CD8-positive, alpha-beta memory T cell (primary cell): ENCODE data around the gene KCNC4. TPM values are rescaled to one million over a fixed set of nuclear protein-coding genes. Genes with fewer than 3 reads are reported as not detected.

Experiments
- CTCF ChIA-PET: fragments of 350-600 bp; sonication (Branson Sonifier 250); formaldehyde crosslinking; loops from one replicate; lab custom pipeline; 2021; ENCODE audit warnings: antibody characterized with exemption; lab: Charles Lee
- POLR2A ChIA-PET: fragments of 350-600 bp; sonication (Branson Sonifier 250); formaldehyde crosslinking; loops from one replicate; lab custom pipeline; 2021; ENCODE audit warnings: antibody characterized with exemption; lab: Charles Lee
- DNase-seq, 5 donors: peaks; one replicate each; pipeline versions ENCODE4 v3.0.0 to v3.0.0-alpha.2; 2020 to 2022; ENCODE audit warnings: mixed read lengths in 1 of 5
- H3K27ac ChIP-seq: one replicate; pipeline ENCODE4 v1.7.0; 2013; ENCODE audit warnings: low read depth, mild to moderate bottlenecking, low read length, moderate library complexity
- H3K27me3 ChIP-seq: 2 replicates; pipeline ENCODE4 v1.7.0; 2013; ENCODE audit warnings: low read length, mild to moderate bottlenecking; ENCODE audit not compliant: insufficient read depth, poor library complexity, severe bottlenecking
- H3K36me3 ChIP-seq: 2 replicates; pipeline ENCODE4 v1.7.0; 2013; ENCODE audit warnings: mild to moderate bottlenecking, low read length, moderate library complexity; ENCODE audit not compliant: insufficient read depth
- H3K4me1 ChIP-seq: 2 replicates; pipeline ENCODE4 v1.7.0; 2013; ENCODE audit warnings: mild to moderate bottlenecking, low read length, moderate library complexity; ENCODE audit not compliant: insufficient read depth
- H3K4me3 ChIP-seq: 2 replicates; pipeline ENCODE4 v1.7.0; 2013; ENCODE audit warnings: mild to moderate bottlenecking, low read length
- H3K9me3 ChIP-seq: 2 replicates; pipeline ENCODE4 v1.7.0; 2013; ENCODE audit warnings: mild to moderate bottlenecking, low read length
- H3K27ac Mint-ChIP-seq, 8 donors: one replicate each; pipeline ENCODE4 v1.8.0; 2020 to 2021; ENCODE audit warnings: mixed read lengths in 8 of 8, mild to moderate bottlenecking in 6 of 8, inconsistent platforms in 3 of 8, moderate library complexity in 3 of 8
- H3K27me3 Mint-ChIP-seq, 2 donors: one replicate each; pipeline ENCODE4 v1.8.0; 2020 to 2021; ENCODE audit warnings: mixed read lengths in 2 of 2, mild to moderate bottlenecking in 1 of 2, moderate library complexity in 1 of 2
- H3K36me3 Mint-ChIP-seq, 3 donors: one replicate each; pipeline ENCODE4 v1.8.0; 2020 to 2021; ENCODE audit warnings: mixed read lengths in 3 of 3, inconsistent platforms in 1 of 3, mild to moderate bottlenecking in 1 of 3
- H3K4me1 Mint-ChIP-seq, 3 donors: one replicate each; pipeline ENCODE4 v1.8.0; 2020 to 2021; ENCODE audit warnings: mixed read lengths in 3 of 3, inconsistent platforms in 1 of 3, mild to moderate bottlenecking in 1 of 3
- H3K4me3 Mint-ChIP-seq, 7 donors: one replicate each; pipeline ENCODE4 v1.8.0; 2020 to 2021; ENCODE audit warnings: mixed read lengths in 7 of 7, mild to moderate bottlenecking in 6 of 7, moderate library complexity in 4 of 7, inconsistent platforms in 2 of 7
- H3K9me3 Mint-ChIP-seq, 5 donors: one replicate each; pipeline ENCODE4 v1.8.0; 2020 to 2022; ENCODE audit warnings: mixed read lengths in 5 of 5, mild to moderate bottlenecking in 3 of 5, moderate library complexity in 2 of 5, inconsistent platforms in 1 of 5
- polyA plus RNA-seq: library from polyadenylated mRNA; unstranded; fragments of 300-500 nt; fragmentation: Illumina TruSeq; gene quantifications from one replicate; pipeline ENCODE4 v1.2.3, GENCODE V29; 2021
- total RNA-seq, 2 experiments: library from RNA; stranded (reverse); gene quantifications; one replicate each; pipeline ENCODE4 v1.2.3, GENCODE V29; 2021

Gene KCNC4
- total and polyA plus RNA-seq, 3 experiments from 2014 or later, result 2.0 to 8.4 (median 6.4) TPM

- H3K4me3 Mint-ChIP-seq, result no peak overlapping the region
Observed at GRCh38 chr1:110201157-110201825, 8.8 kb upstream of the KCNC4 start.

DNA sequence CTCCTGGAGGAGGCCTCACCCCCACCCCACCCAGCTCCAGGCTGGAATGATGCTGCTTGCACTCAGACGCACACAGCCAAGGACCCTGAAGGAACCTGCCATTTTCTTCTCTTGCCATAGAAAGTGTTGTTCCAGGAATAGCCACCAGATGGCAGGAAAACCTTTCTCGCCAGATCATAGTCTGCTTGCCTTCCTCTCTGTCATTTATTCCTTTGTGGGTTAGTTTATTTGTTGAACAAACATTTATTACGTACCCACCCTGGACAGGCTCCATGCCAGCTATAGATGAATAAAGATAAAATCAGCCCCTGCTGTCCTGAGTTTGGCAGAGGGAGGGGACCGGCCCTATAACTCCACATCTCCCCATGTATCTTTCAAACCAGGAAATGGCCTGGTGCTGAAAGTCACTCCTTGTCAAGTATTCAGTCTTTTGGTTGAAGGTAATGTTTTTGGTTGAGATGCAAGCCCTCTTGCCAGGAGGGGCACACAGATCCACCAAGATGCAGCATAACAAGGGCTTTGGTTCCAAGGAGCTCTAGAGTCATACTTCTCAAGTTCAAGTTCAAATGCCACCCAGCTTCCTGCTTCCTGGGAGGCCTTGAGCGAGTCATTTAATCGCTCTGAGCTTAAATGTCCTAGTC lies 7.0 kb upstream of the KCNC4 start:
- no peaks in the 10 kb centered on the region for H3K9me3 ChIP-seq
- ChIA-PET CTCF (interaction anchor here (0.7 to 14.4 kb wide), 31 partner anchors 9 to 293 kb away, joined by 3 to 438 read pairs (median 4); no protein-coding TSS in a partner anchor), POLR2A (interaction anchor here (0.7 to 1.3 kb wide), 3 partner anchors 136 to 293 kb away, joined by 3 to 9 read pairs (median 5); partner anchors contain the start of gene RBM15)
- Mint-ChIP-seq H3K36me3 (no peaks in the 10 kb centered on the region), H3K27ac (peak overlapping the region; percentile 14 to 86 (median 74)), H3K4me1 (peaks cover 14 to 26% (median 24%) of the 10 kb centered on the region in 3 donors), H3K4me3 (peak overlapping the region in 1 of 7 donors; percentile 32), H3K9me3 (no peaks in the 10 kb centered on the region), H3K27me3 (peaks cover 0 to 2% of the 10 kb centered on the region in 2 donors)
- peak; percentile 38 to 75 (median 67) for DNase-seq
- H3K4me3 ChIP-seq, result no peak overlapping the region
- H3K27ac ChIP-seq, result no peak overlapping the region
- H3K36me3 ChIP-seq, result no peaks in the 10 kb centered on the region
- peaks cover 20% of the 10 kb centered on the region for H3K4me1 ChIP-seq
- no peaks in the 10 kb centered on the region for H3K27me3 ChIP-seq

More at GRCh38 chr1:110201157-110201825, 8.8 kb upstream of the KCNC4 start:
- no peaks in the 10 kb centered on the region for H3K27me3 Mint-ChIP-seq
- Histone ChIP-seq H3K4me3 (no peak overlapping the region), H3K27me3 (no peaks in the 10 kb centered on the region), H3K4me1 (peaks cover 13% of the 10 kb centered on the region), H3K36me3 (no peaks in the 10 kb centered on the region), H3K27ac (no peak overlapping the region), H3K9me3 (no peaks in the 10 kb centered on the region)
- H3K27ac Mint-ChIP-seq, result no peak overlapping the region
- H3K9me3 Mint-ChIP-seq, result no peaks in the 10 kb centered on the region
- peaks cover 9 to 15% (median 12%) of the 10 kb centered on the region in 3 donors for H3K4me1 Mint-ChIP-seq
- CTCF ChIA-PET, result interaction anchor here (0.7 to 14.4 kb wide), 7 partner anchors 102 to 295 kb away, joined by 3 to 438 read pairs (median 7); no protein-coding TSS in a partner anchor
- POLR2A ChIA-PET, result no interaction called here
- DNase-seq, result no peak
- H3K36me3 Mint-ChIP-seq, result no peaks in the 10 kb centered on the region

DNA sequence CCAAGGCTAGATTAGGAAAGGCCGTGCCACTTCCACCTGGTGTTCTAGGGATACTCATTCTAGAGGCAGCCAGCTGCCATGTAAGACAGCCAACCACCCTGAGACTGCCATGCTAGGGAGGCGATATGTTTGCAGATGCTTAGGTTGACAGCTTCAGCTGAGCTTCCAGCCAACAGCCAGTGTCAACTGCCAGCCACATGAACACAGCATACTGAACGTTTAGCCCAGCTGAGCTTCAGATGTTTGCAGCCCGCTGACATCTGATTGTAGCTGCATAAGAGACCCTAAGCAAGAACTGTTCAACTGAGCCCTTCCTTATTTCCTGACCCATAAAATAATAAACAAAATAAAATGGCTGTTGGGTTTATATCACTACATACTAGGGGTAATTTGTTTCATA lies 5.0 kb upstream of the KCNC4 start:
- Histone ChIP-seq H3K4me1 (peaks cover 32% of the 10 kb centered on the region), H3K9me3 (no peaks in the 10 kb centered on the region), H3K27me3 (no peaks in the 10 kb centered on the region), H3K4me3 (no peak overlapping the region), H3K27ac (no peak overlapping the region), H3K36me3 (no peaks in the 10 kb centered on the region)
- DNase-seq, result no peak
- no peaks in the 10 kb centered on the region for H3K9me3 Mint-ChIP-seq
- ChIA-PET CTCF (interaction anchor here (1.1 to 14.4 kb wide), 4 partner anchors 110 to 291 kb away, joined by 3 to 438 read pairs (median 72); no protein-coding TSS in a partner anchor), POLR2A (no interaction called here)
- H3K27me3 Mint-ChIP-seq, result peaks cover 0 to 3% of the 10 kb centered on the region in 2 donors
- H3K36me3 Mint-ChIP-seq, result peaks cover 0 to 1% (median 0%) of the 10 kb centered on the region in 3 donors
- no peak overlapping the region for H3K4me3 Mint-ChIP-seq
- peaks cover 25 to 41% (median 38%) of the 10 kb centered on the region in 3 donors for H3K4me1 Mint-ChIP-seq
- H3K27ac Mint-ChIP-seq, result no peak overlapping the region

- H3K4me3 Mint-ChIP-seq, result no peak overlapping the region
- H3K9me3 ChIP-seq, result no peaks in the 10 kb centered on the region
- H3K9me3 Mint-ChIP-seq, result no peaks in the 10 kb centered on the region
- no peak overlapping the region for H3K4me3 ChIP-seq
- H3K36me3 Mint-ChIP-seq, result peaks cover 0 to 1% (median 0%) of the 10 kb centered on the region in 3 donors
- CTCF ChIA-PET, result interaction anchor here (1.1 to 14.4 kb wide), 6 partner anchors 10 to 256 kb away, joined by 3 to 438 read pairs (median 59); no protein-coding TSS in a partner anchor
- H3K4me1 Mint-ChIP-seq, result peaks cover 25 to 41% (median 38%) of the 10 kb centered on the region in 3 donors
- H3K27me3 ChIP-seq, result no peaks in the 10 kb centered on the region
- H3K36me3 ChIP-seq, result no peaks in the 10 kb centered on the region
- H3K27ac Mint-ChIP-seq, result peak overlapping the region in 1 of 8 donors; percentile 54
- H3K4me1 ChIP-seq, result peaks cover 32% of the 10 kb centered on the region
- no peak overlapping the region for H3K27ac ChIP-seq
- peaks cover 0 to 3% of the 10 kb centered on the region in 2 donors for H3K27me3 Mint-ChIP-seq
- POLR2A ChIA-PET, result no interaction called here
- no peak for DNase-seq
Observed at GRCh38 chr1:110205591-110206155, 4.4 kb upstream of the KCNC4 start.

DNA sequence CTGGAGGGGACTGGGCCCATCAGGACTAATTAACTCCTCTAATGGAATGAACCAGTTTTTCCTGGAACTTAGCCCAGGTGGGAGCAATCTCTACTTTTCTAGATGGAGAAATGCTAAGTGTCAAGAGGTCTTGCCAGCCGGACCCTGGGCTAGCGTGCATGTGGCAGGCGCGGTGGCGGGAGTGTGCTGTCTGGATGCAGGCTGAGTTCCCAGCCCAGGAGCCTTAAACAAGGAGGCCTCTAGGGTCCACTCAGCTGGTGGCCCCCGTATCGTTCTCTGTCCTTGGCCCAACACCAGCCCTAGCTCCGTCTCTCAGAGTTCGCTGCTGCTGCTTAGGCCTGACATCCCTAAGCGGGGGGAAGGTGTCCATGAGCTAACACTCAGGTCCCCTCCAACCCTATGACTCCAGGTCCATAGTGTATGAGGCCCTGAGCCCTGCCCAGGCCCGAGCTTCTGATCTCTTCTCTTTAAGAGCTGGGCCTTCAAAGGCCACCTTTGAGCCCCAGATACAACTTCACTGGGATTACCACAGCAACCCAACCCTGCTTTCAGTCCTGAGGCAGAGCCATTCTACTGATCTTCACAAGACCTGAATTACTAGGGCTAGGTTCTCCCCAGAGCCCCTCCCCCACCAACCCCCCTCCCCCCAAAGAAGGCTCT lies 3.7 kb upstream of the KCNC4 start:
- H3K27ac Mint-ChIP-seq, result no peak overlapping the region
- no peak overlapping the region for H3K27ac ChIP-seq
- no peak overlapping the region for H3K4me3 ChIP-seq
- no peak for DNase-seq
- peaks cover 29 to 46% (median 38%) of the 10 kb centered on the region in 3 donors for H3K4me1 Mint-ChIP-seq
- no peaks in the 10 kb centered on the region for H3K9me3 ChIP-seq
- H3K36me3 ChIP-seq, result no peaks in the 10 kb centered on the region
- peaks cover 0 to 3% (median 0%) of the 10 kb centered on the region in 3 donors for H3K36me3 Mint-ChIP-seq
- H3K27me3 Mint-ChIP-seq, result peaks cover 0 to 3% of the 10 kb centered on the region in 2 donors
- peaks cover 32% of the 10 kb centered on the region for H3K4me1 ChIP-seq
- POLR2A ChIA-PET, result interaction anchor here (2.4 to 6.6 kb wide), 2 partner anchors 106 to 133 kb away, joined by 12 to 42 read pairs; partner anchors contain the start of gene RBM15
- no peak overlapping the region for H3K4me3 Mint-ChIP-seq
- H3K27me3 ChIP-seq, result no peaks in the 10 kb centered on the region
- CTCF ChIA-PET, result interaction anchor here (1.1 to 14.4 kb wide), 12 partner anchors 9 to 255 kb away, joined by 3 to 438 read pairs (median 10); partner anchors contain the start of gene LAMTOR5
- no peaks in the 10 kb centered on the region for H3K9me3 Mint-ChIP-seq

DNA sequence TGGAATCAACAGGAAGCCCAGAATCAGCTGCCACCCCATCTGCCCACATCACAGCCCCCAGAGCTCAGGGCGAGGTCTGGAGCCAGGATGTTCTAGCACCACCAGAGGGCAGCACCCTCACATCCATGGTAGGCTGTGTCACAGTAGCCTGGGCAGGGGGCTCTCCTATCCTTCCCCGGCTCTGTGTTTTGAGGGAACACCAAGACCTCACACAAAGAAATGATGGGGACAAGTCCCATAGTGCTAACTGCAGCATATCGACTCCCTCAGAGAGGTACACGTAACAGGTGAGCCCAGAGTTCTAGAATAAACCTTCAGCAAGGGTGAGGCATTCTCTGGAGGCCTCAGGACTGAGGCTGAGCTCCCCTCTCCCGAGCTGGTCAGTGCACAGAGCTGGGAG lies 2.3 kb upstream of the KCNC4 start:
- H3K36me3 Mint-ChIP-seq, result peaks cover 0 to 3% (median 0%) of the 10 kb centered on the region in 3 donors
- ChIA-PET POLR2A (interaction anchor here (0.8 to 6.6 kb wide), 4 partner anchors 102 to 200 kb away, joined by 3 to 42 read pairs (median 8); partner anchors contain the start of gene RBM15), CTCF (interaction anchor here (0.7 to 14.4 kb wide), 32 partner anchors 8 to 573 kb away, joined by 3 to 438 read pairs (median 5); partner anchors contain the start of genes LAMTOR5 and RBM15)
- no peaks in the 10 kb centered on the region for H3K27me3 ChIP-seq
- peaks cover 0 to 5% of the 10 kb centered on the region in 2 donors for H3K27me3 Mint-ChIP-seq
- no peaks in the 10 kb centered on the region for H3K9me3 Mint-ChIP-seq
- H3K4me3 ChIP-seq, result no peak overlapping the region
- H3K27ac Mint-ChIP-seq, result peak overlapping the region; percentile 2 to 94 (median 66)
- peaks cover 40% of the 10 kb centered on the region for H3K4me1 ChIP-seq
- H3K27ac ChIP-seq, result no peak overlapping the region
- peaks cover 35 to 54% (median 43%) of the 10 kb centered on the region in 3 donors for H3K4me1 Mint-ChIP-seq
- H3K9me3 ChIP-seq, result no peaks in the 10 kb centered on the region
- peak; percentile 63 to 85 (median 66) for DNase-seq
- H3K4me3 Mint-ChIP-seq, result peak overlapping the region in 3 of 7 donors; percentile 28 to 71 (median 65)
- no peaks in the 10 kb centered on the region for H3K36me3 ChIP-seq
